ENCODE results near the gene EFCAB8. TPM values are rescaled to one million over a fixed set of nuclear protein-coding genes. Genes with fewer than 3 reads are reported as not detected.

Gene EFCAB8
- total RNA-seq, 1 experiment from 2014 or later: not detected

- H3K36me3 Mint-ChIP-seq (ENCODE audit: insufficient read depth, unreplicated experiment): no peaks in the 10 kb centered on the region
- BruUV-seq (replicated peaks): no TSS peak
- CTCF ChIA-PET: interaction anchor here (0.6 kb wide), 2 partner anchors 57 to 1250 kb away, joined by 4 to 6 read pairs; no protein-coding TSS in a partner anchor
- peaks cover 25% of the 10 kb centered on the region for H3K27me3 Mint-ChIP-seq (ENCODE audit: insufficient read depth, unreplicated experiment)
- intact Hi-C loops (cut with micrococcal nuclease): no loop called here
- no peaks in the 10 kb centered on the region for H3K9me3 Mint-ChIP-seq (ENCODE audit: unreplicated experiment)
- DNase-seq (ENCODE audit: unreplicated experiment): no peak
- H3K4me3 Mint-ChIP-seq (ENCODE audit: unreplicated experiment): no peak overlapping the region
- H3K4me1 Mint-ChIP-seq (ENCODE audit: insufficient read depth, unreplicated experiment): no peaks in the 10 kb centered on the region
- POLR2A ChIA-PET: no interaction called here
- H3K27ac Mint-ChIP-seq (ENCODE audit: low read depth, unreplicated experiment): no peak overlapping the region
- TF ChIP-seq, protein P1, sequence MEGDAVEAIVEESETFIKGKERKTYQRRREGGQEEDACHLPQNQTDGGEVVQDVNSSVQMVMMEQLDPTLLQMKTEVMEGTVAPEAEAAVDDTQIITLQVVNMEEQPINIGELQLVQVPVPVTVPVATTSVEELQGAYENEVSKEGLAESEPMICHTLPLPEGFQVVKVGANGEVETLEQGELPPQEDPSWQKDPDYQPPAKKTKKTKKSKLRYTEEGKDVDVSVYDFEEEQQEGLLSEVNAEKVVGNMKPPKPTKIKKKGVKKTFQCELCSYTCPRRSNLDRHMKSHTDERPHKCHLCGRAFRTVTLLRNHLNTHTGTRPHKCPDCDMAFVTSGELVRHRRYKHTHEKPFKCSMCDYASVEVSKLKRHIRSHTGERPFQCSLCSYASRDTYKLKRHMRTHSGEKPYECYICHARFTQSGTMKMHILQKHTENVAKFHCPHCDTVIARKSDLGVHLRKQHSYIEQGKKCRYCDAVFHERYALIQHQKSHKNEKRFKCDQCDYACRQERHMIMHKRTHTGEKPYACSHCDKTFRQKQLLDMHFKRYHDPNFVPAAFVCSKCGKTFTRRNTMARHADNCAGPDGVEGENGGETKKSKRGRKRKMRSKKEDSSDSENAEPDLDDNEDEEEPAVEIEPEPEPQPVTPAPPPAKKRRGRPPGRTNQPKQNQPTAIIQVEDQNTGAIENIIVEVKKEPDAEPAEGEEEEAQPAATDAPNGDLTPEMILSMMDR (IDR thresholded peaks at IDR 0.05; ENCODE audit: unreplicated experiment): no peak
Observed at GRCh38 chr20:32917191-32917950, 58.6 kb downstream of the EFCAB8 start.

GRCh38 chr20:32918296-32918695, 59.6 kb downstream of the EFCAB8 start:
- BruUV-seq (replicated peaks): no TSS peak
- CTCF ChIA-PET: interaction anchor here (1.0 to 1.7 kb wide), 2 partner anchors 17 to 177 kb away, joined by 3 to 5 read pairs; no protein-coding TSS in a partner anchor
- POLR2A ChIA-PET: no interaction called here
- TF ChIP-seq, protein P1 (IDR thresholded peaks at IDR 0.05; ENCODE audit: unreplicated experiment): no peak
- H3K4me1 Mint-ChIP-seq (ENCODE audit: insufficient read depth, unreplicated experiment): no peaks in the 10 kb centered on the region
- intact Hi-C loops (cut with micrococcal nuclease): no loop called here
- no peaks in the 10 kb centered on the region for H3K9me3 Mint-ChIP-seq (ENCODE audit: unreplicated experiment)
- H3K4me3 Mint-ChIP-seq (ENCODE audit: unreplicated experiment): no peak overlapping the region
- H3K36me3 Mint-ChIP-seq (ENCODE audit: insufficient read depth, unreplicated experiment): no peaks in the 10 kb centered on the region
- H3K27me3 Mint-ChIP-seq (ENCODE audit: insufficient read depth, unreplicated experiment): peaks cover 34% of the 10 kb centered on the region
- no peak overlapping the region for H3K27ac Mint-ChIP-seq (ENCODE audit: low read depth, unreplicated experiment)
- no peak for DNase-seq (ENCODE audit: unreplicated experiment)

DNA sequence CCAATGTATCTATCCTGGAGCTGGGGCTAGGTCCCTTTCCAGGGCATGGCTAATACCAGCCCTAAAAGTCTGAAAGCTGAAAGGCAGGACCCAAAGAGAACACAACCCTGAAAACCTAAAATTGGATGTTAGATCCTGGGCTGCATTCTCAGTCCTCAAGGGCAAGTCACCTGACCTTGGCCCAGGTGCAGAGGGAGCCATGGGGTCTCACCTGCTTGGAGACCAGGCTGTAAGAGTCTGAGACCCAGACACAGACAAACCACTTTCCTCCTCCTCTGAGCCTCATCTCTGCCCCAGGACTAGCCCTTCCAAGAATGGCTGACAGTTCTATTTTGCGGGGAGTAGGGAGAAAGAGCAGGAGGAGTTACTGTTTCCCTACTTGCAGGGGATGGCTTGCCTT, 60.0 kb downstream of the EFCAB8 start:
- CTCF ChIA-PET: interaction anchor here (1.0 to 1.7 kb wide), 2 partner anchors 17 to 176 kb away, joined by 3 to 5 read pairs; no protein-coding TSS in a partner anchor
- H3K4me1 Mint-ChIP-seq (ENCODE audit: insufficient read depth, unreplicated experiment): no peaks in the 10 kb centered on the region
- peaks cover 35% of the 10 kb centered on the region for H3K27me3 Mint-ChIP-seq (ENCODE audit: insufficient read depth, unreplicated experiment)
- H3K9me3 Mint-ChIP-seq (ENCODE audit: unreplicated experiment): no peaks in the 10 kb centered on the region
- POLR2A ChIA-PET: no interaction called here
- no TSS peak for BruUV-seq (replicated peaks)
- no peak overlapping the region for H3K4me3 Mint-ChIP-seq (ENCODE audit: unreplicated experiment)
- H3K27ac Mint-ChIP-seq (ENCODE audit: low read depth, unreplicated experiment): no peak overlapping the region
- no peak for DNase-seq (ENCODE audit: unreplicated experiment)
- intact Hi-C loops (cut with micrococcal nuclease): no loop called here
- no peaks in the 10 kb centered on the region for H3K36me3 Mint-ChIP-seq (ENCODE audit: insufficient read depth, unreplicated experiment)
- TF ChIP-seq, protein P1 (IDR thresholded peaks at IDR 0.05; ENCODE audit: unreplicated experiment): no peak

- ChIA-PET CTCF (interaction anchor here (1.7 kb wide), 1 partner anchor 18 kb away, joined by 5 read pairs; no protein-coding TSS in a partner anchor), POLR2A (interaction anchor here (0.7 kb wide), 1 partner anchor 55 kb away, joined by 3 read pairs; no protein-coding TSS in a partner anchor)
- H3K9me3 Mint-ChIP-seq (ENCODE audit: unreplicated experiment): no peaks in the 10 kb centered on the region
- no peaks in the 10 kb centered on the region for H3K4me1 Mint-ChIP-seq (ENCODE audit: insufficient read depth, unreplicated experiment)
- TF ChIP-seq, protein P1 (IDR thresholded peaks at IDR 0.05; ENCODE audit: unreplicated experiment): no peak
- H3K36me3 Mint-ChIP-seq (ENCODE audit: insufficient read depth, unreplicated experiment): no peaks in the 10 kb centered on the region
- H3K27me3 Mint-ChIP-seq (ENCODE audit: insufficient read depth, unreplicated experiment): peaks cover 35% of the 10 kb centered on the region
- H3K4me3 Mint-ChIP-seq (ENCODE audit: unreplicated experiment): no peak overlapping the region
- H3K27ac Mint-ChIP-seq (ENCODE audit: low read depth, unreplicated experiment): no peak overlapping the region
- intact Hi-C loops (cut with micrococcal nuclease): no loop called here
- BruUV-seq (replicated peaks): no TSS peak
- no peak for DNase-seq (ENCODE audit: unreplicated experiment)
Observed at GRCh38 chr20:32920066-32920465, 61.3 kb downstream of the EFCAB8 start.
